Adrenal gland (tissue), 12 donors: ENCODE measurements around the gene MIPOL1. TPM values are rescaled to one million over a fixed set of nuclear protein-coding genes. Genes with fewer than 3 reads are reported as not detected.
"Not testable (repeated sequence)": the region's sequence is repeated elsewhere in the genome, so short reads cannot be mapped to it uniquely, and the experiment has no call there.

Experiments used
- DNase-seq, 7 donors: peaks; one replicate each; pipeline ENCODE4 v3.0.0-alpha.2; 2019 to 2020
- H3K27ac ChIP-seq, 5 donors: fragments of 200-600 bp; sonication (generic) in 4 of 5; 1 replicate in 3 of 5; 2 replicates in 2 of 5; pipeline versions ENCODE4 v1.5.1 to v1.8.0; 2016 to 2020; ENCODE audit warnings: mild to moderate bottlenecking in 1 of 5
- H3K27me3 ChIP-seq: fragments of 200-600 bp; 2 replicates; pipeline ENCODE4 v1.8.0; 2021
- H3K36me3 ChIP-seq, 2 donors: fragments of 200-600 bp; replicated peaks in 1 of 2; 1 replicate in 1 of 2; 2 replicates in 1 of 2; pipeline versions ENCODE4 v1.5.1 to v1.8.0; 2018 to 2022
- H3K4me1 ChIP-seq, 2 donors: fragments of 200-600 bp; replicated peaks in 1 of 2; 1 replicate in 1 of 2; 2 replicates in 1 of 2; pipeline versions ENCODE4 v1.5.1 to v1.8.0; 2018 to 2021
- H3K4me3 ChIP-seq, 4 donors: fragments of 200-600 bp; sonication (generic) in 3 of 4; one replicate each; pipeline ENCODE4 v1.5.1; 2016 to 2018
- H3K9me3 ChIP-seq, 3 donors: fragments of 200-600 bp; sonication (generic) in 1 of 3; replicated peaks in 1 of 3; 1 replicate in 2 of 3; 2 replicates in 1 of 3; pipeline versions ENCODE4 v1.5.1 to v1.8.0; 2016 to 2021
- POLR2A ChIP-seq, 2 donors: fragments of 450-650 bp; IDR thresholded peaks; one replicate each; pipeline ENCODE4 v1.6.1; 2017; ENCODE audit warnings: antibody characterized with exemption in 2 of 2, mild to moderate bottlenecking in 2 of 2, moderate library complexity in 1 of 2
- WGBS, 4 donors: extraction: QIAGEN DNeasy Blood & Tissue Kit in 2 of 4; methylation state at CpG; one replicate each; pipeline versions ENCODE4 v1.1.5 to v1.1.7; 2013 to 2017; 5-methylcytosine and 5-hydroxymethylcytosine counted together
- intact Hi-C, 2 donors: fragments of 100-400 bp; cut with DNase I; formaldehyde crosslinking; loops; one replicate each; pipeline versions ENCODE4 v1.14.1 to v1.15.0; 2022 to 2023
- polyA plus RNA-seq, 3 donors: library from polyadenylated mRNA; stranded (reverse); fragments of 200-250 nt in 2 of 3; fragments of 350-450 nt in 1 of 3; fragmentation: Illumina TruSeq in 1 of 3; extraction: RNeasy Lipid Tissue Mini Kit (QIAGEN cat#74804) in 1 of 3; gene quantifications; one replicate each; pipeline ENCODE4 v1.2.3, GENCODE V29; 2013 to 2014
- total RNA-seq, 9 donors: library from RNA; depleted of rRNA in 4 of 9; stranded (reverse); fragments of >200 nt in 4 of 9; fragments of 120-200 nt in 1 of 9; fragmentation: NEBNext Ultra II Directional in 1 of 9; extraction: Animal tissue kit (Norgen Biotek cat#: 25700) in 1 of 9; gene quantifications; one replicate each; pipeline versions ENCODE4 v1.1.0 to v1.2.4, GENCODE V29; 2013 to 2023
- TF ChIP-seq, protein P1 (sequence below), 6 experiments: fragments of 450-650 bp in 4 of 6; fragments of 200-600 bp in 2 of 6; sonication (generic) in 1 of 6; IDR thresholded peaks; 1 replicate in 5 of 6; 2 replicates in 1 of 6; pipeline versions ENCODE4 v1.5.1 to v1.8.0; 2016 to 2021; ENCODE audit warnings: antibody characterized with exemption in 6 of 6, mild to moderate bottlenecking in 2 of 6, moderate library complexity in 1 of 6
- donor health status: healthy with polysubstance abuse.
- donor health status: Bipolar disorder and iron deficiency.
- donor health status: DM: yes; HTN: yes; CAD: no.
- donor health status: DM: no; HTN: no; CAD: no.
- donor health status: DM: no; HTN: no; CAD: no.
- donor health status: DM: yes; HTN: yes; CAD: no.

The MIPOL1 gene
- total and polyA plus RNA-seq, 12 donors: 2.6 to 19.1 (median 7.8) TPM

- intact Hi-C loops: no loop called here
- TF ChIP-seq, protein P1, sequence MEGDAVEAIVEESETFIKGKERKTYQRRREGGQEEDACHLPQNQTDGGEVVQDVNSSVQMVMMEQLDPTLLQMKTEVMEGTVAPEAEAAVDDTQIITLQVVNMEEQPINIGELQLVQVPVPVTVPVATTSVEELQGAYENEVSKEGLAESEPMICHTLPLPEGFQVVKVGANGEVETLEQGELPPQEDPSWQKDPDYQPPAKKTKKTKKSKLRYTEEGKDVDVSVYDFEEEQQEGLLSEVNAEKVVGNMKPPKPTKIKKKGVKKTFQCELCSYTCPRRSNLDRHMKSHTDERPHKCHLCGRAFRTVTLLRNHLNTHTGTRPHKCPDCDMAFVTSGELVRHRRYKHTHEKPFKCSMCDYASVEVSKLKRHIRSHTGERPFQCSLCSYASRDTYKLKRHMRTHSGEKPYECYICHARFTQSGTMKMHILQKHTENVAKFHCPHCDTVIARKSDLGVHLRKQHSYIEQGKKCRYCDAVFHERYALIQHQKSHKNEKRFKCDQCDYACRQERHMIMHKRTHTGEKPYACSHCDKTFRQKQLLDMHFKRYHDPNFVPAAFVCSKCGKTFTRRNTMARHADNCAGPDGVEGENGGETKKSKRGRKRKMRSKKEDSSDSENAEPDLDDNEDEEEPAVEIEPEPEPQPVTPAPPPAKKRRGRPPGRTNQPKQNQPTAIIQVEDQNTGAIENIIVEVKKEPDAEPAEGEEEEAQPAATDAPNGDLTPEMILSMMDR (IDR thresholded peaks at IDR 0.05): no peak
- no peak for TF ChIP-seq POLR2A (IDR thresholded peaks at IDR 0.05)
- H3K4me3 ChIP-seq: no peak overlapping the region
- no peaks in the 10 kb centered on the region for H3K9me3 ChIP-seq
- H3K27me3 ChIP-seq: no peaks in the 10 kb centered on the region
- H3K36me3 ChIP-seq: no peaks in the 10 kb centered on the region
- no peaks in the 10 kb centered on the region for H3K4me1 ChIP-seq
- WGBS, 4 donors: 85 to 88% (median 87%) methylated on average over 6 of the region's 6 CpGs
- no peak for DNase-seq
- no peak overlapping the region for H3K27ac ChIP-seq
These were observed 16.3 kb upstream of the MIPOL1 start for GRCh38 chr14:37181441-37181840.

- H3K27me3 ChIP-seq, H3K9me3 ChIP-seq, H3K36me3 ChIP-seq, DNase-seq, H3K27ac ChIP-seq, H3K4me3 ChIP-seq, H3K4me1 ChIP-seq, intact Hi-C loops: not testable (repeated sequence)
- WGBS, 4 donors: 81 to 87% (median 85%) methylated on average over 8 of the region's 8 CpGs
These were observed 13.2 kb upstream of the MIPOL1 start for GRCh38 chr14:37184520-37184919.

DNA sequence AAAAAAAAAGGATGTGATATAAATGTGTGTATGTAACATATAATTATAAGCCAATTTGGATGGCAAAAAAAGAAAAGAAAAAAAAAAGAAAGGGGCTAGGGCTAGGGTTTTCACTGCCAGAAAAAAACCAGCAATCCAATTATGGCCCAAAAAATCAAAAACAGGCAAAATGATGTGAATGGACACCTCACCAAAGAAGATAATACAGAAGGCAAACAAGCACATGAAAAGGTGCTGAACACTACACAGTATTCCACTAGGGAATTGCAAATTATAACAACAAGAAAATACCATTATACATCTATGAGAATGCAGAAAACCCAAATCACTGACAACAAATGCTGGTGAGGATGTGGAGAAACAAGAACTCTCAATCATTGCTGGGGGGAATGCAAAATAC is 12.1 kb upstream of the MIPOL1 start:
- TF ChIP-seq, protein P1 (IDR thresholded peaks at IDR 0.05): no peak
- no peak for TF ChIP-seq POLR2A (IDR thresholded peaks at IDR 0.05)
- Histone ChIP-seq H3K9me3 (no peaks in the 10 kb centered on the region), H3K4me1 (no peaks in the 10 kb centered on the region), H3K27me3 (no peaks in the 10 kb centered on the region), H3K4me3 (no peak overlapping the region), H3K36me3 (no peaks in the 10 kb centered on the region), H3K27ac (no peak overlapping the region)
- intact Hi-C loops: no loop called here
- no peak for DNase-seq

DNA sequence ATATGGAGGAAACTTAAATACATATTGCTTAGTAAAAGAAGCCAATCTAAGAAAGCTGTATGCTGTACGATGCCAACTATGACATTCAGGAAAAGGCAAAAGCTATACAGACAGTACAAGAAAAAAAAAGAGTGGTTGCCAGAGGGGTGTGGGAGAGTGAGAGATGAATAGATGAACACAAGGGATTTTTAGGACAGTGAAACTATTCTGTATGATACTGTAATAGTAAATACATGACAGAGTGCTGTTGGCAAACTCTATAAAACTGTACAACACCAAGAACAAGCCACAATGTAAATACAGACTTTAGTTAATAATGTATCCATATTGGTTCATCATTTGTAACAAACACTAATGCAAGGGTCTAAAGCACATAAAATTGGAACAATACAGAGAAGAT is 10.9 kb upstream of the MIPOL1 start:
- no peaks in the 10 kb centered on the region for H3K9me3 ChIP-seq
- intact Hi-C loops: no loop called here
- no peak overlapping the region for H3K27ac ChIP-seq
- H3K4me3 ChIP-seq: no peak overlapping the region
- 84 to 88% (median 86%) methylated on average over 1 of the region's 1 CpG for WGBS, 4 donors
- no peaks in the 10 kb centered on the region for H3K36me3 ChIP-seq
- no peaks in the 10 kb centered on the region for H3K4me1 ChIP-seq
- TF ChIP-seq, protein P1 (IDR thresholded peaks at IDR 0.05): no peak
- TF ChIP-seq POLR2A (IDR thresholded peaks at IDR 0.05): no peak
- DNase-seq: no peak
- no peaks in the 10 kb centered on the region for H3K27me3 ChIP-seq

DNA sequence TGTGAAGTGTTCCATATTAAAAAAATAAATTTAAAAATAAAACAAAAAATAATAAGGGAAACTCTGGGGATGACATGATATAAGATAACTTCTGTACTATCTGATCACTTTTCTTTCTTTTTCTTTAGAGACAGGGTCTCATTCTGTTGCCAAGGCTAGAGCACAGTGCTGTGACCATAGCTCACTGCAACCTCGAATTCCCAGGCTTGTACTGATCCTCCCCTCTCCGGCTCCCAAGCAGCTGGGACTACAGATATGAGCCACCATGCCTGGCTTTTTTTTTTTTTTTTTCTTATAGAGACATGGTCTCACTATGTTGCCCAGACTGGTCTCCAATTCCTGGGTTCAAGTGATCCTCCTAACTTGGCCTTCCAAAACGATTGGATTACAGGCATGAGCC is 10.4 kb upstream of the MIPOL1 start:
- H3K4me1 ChIP-seq: no peaks in the 10 kb centered on the region
- no peak overlapping the region for H3K27ac ChIP-seq
- 62 to 82% (median 63%) methylated on average over 3 of the region's 3 CpGs for WGBS, 4 donors
- H3K9me3 ChIP-seq: no peaks in the 10 kb centered on the region
- no peaks in the 10 kb centered on the region for H3K36me3 ChIP-seq
- no peaks in the 10 kb centered on the region for H3K27me3 ChIP-seq
- no peak overlapping the region for H3K4me3 ChIP-seq
- intact Hi-C loops: no loop called here
- no peak for DNase-seq
- TF ChIP-seq, protein P1 (IDR thresholded peaks at IDR 0.05): no peak
- TF ChIP-seq POLR2A (IDR thresholded peaks at IDR 0.05): no peak

DNA sequence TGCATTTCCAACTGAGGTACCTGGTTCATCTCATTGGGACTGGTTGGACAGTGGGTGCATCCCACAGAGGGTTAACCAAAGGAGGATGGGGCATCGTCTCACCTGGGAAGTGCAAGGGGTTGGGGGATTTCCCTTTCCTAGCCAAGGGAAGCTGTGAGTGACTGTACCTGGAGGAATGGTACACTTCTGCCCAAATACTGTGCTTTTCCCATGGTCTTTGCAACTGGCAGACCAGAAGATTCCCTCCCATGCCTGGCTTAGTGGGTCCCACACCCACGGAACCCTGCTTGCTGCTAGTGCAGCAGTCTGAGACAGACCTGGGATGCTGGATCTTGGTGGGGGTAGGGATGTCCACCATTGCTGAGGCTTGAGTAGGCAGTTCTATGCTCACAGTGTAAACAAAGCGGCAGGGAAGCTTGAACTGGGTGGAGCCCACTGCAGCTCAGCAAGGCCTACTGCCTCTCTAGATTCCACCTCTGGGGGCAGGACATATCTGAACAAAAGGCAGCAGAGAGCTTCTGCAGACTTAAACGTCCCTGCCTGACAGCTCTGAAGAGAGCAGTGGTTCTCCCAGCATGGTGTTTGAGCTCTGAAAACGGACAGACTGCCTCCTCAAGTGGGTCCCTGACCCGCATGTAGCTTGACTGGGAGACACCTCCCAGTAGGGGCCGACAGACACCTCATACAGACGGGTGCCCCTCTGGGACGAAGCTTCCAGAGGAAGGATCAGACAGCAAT is 9.7 kb upstream of the MIPOL1 start:
- H3K9me3 ChIP-seq, H3K27ac ChIP-seq, H3K27me3 ChIP-seq, H3K4me3 ChIP-seq, H3K36me3 ChIP-seq, intact Hi-C loops, DNase-seq, H3K4me1 ChIP-seq: not testable (repeated sequence)
- WGBS, 4 donors: 71 to 80% (median 75%) methylated on average over 6 to 9 of the region's 9 CpGs

DNA sequence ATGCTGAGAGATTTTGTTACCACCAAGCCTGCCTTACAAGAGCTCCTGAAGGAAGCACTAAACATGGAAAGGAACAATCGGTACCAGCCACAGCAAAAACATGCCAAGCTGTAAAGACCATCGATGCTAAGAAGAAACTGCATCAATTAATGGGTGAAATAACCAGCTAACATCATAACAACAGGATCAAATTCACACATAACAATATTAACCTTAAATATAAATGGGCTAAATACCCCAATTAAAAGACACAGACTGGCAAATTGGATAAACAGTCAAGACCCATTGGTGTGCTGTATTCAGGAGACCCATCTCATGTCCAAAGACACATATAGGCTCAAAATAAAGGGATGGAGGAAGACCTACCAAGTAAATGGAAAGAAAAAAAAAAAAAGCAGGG is 8.0 kb upstream of the MIPOL1 start:
- H3K4me1 ChIP-seq, H3K27me3 ChIP-seq, DNase-seq, H3K27ac ChIP-seq, intact Hi-C loops, H3K9me3 ChIP-seq, H3K4me3 ChIP-seq, H3K36me3 ChIP-seq: not testable (repeated sequence)
- WGBS, 4 donors: 90 to 97% (median 94%) methylated on average over 2 of the region's 2 CpGs
